GM21576 (cell line): ENCODE measurements around the gene SLC15A3.

ENCODE experiments used
- ATAC-seq: cut with Tn5 transposase; IDR thresholded peaks from one replicate; pipeline ENCODE4 v1.9.1; 2021; ENCODE audit warnings: mild to moderate bottlenecking, moderate library complexity; ENCODE audit not compliant: unreplicated experiment

SLC15A3 gene

DNA sequence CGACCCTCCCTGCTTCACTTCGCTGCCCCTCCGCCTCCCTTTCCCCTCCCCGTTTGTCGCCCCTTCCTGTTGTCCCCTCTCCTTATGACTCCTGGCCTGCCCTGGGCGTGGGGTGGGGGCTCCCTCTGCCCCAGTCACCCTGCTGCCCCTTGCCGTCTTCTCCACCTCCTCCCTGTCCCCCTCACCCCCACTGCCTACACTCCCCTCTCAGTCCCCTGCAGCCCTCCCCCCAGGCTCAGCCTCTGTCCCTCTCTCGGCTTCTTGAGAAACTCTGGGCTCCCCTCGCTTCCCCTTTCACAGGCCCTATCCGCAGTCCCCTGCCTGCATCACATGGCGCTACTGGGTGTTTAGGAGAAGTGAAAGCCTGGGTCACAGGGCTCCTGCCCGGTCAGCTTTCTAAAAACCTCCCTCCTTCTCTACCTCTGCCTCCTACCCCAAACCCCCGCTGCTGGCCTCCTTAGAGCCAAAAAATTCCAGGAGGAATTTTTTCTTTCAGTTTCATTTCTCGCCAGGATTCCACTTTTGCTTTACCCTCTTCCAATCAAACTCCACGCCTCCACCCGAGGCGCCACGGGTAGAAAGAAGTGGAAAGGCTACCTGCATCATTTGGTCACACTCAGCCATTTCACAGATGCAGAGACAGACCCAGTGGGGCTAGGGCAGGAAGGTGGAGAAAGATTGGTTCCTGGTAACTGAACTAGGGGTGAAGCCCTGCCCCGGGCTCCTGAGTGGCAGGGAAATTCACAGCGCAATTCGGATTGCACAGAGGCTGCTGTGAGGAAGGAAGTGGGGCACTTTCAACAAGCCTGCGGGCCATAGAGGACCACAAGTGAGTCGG, at the start of gene SLC15A3:
TSS of gene SLC15A3 (minus strand) at position 273 of the 838 bp plus-strand sequence. CDS start 625 bp downstream, outside the sequence.
- ATAC-seq: peak; percentile 78

GRCh38 chr11:61000426-61000825, 48.5 kb upstream of the SLC15A3 start:
- ATAC-seq: no peak

DNA sequence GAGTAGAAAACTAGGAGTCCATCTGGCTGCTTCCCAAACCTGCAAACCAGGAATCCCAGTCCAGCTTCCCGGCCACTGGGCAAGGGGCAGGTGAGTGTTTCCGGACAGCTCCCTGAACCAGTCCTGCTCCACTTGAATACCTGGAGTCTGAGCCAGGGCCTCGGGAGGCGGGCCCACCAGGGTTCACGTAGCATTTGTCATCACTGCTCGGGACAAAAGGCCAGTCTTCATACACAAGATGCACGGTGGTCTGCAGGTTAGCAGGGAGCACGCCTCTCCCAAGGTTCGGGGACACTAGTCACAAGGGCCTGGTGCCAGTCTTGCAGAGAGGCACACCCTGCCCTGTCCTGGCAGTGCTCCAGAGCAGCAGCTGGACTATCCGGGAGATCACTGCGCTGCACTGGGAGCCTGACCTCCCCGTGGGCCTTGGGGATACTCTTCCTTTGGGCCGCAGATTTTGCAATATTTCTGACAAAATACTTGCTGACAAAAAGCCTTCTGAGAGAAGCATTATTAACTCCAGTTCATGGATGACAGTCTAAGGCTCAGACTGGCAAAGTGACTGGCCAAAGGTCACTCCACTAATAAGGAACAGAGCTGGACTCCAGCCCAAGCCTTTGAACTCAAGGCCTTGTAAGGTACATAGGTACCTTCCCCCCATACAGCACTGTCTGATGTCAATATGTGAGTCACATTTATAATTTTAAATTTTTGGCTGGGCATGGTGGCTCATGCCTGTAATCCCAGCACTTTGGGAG, 44.6 kb upstream of the SLC15A3 start:
- no peak for ATAC-seq

- no peak for ATAC-seq
Measured at GRCh38 chr11:60995798-60996197, 43.8 kb upstream of the SLC15A3 start.

- ATAC-seq: no peak
Measured at GRCh38 chr11:60994541-60995080, 42.6 kb upstream of the SLC15A3 start.

DNA sequence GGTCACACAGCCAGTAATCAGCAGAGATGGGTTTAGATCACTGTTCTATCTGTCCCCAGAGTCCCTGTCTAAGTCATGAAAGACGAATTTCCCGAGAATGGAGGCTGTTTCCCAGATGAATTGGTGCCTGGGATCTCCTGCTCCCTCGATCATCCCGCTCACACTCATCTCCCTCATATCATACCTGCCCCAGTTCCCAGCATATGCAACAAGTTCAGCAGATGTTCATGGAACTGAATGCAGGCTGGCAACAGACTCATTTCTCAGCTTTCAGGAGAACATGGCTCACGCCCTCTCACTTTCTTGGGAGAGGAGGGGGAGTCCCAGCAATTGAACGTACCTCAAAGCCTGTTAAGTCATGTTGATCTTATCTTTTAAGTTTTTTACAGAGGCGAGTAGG, 41.6 kb upstream of the SLC15A3 start:
- no peak for ATAC-seq

GRCh38 chr11:60992842-60993409, 41.0 kb upstream of the SLC15A3 start:
- ATAC-seq: no peak

- ATAC-seq: no peak
Measured at GRCh38 chr11:60991457-60991856, 39.5 kb upstream of the SLC15A3 start.

- no peak for ATAC-seq
Measured at GRCh38 chr11:60989093-60989650, 37.2 kb upstream of the SLC15A3 start.

GRCh38 chr11:60988658-60989057, 36.7 kb upstream of the SLC15A3 start:
- no peak for ATAC-seq

- ATAC-seq: no peak
Measured at GRCh38 chr11:60987577-60988277, 35.8 kb upstream of the SLC15A3 start.

- no peak for ATAC-seq
Measured at GRCh38 chr11:60985991-60986915, 34.3 kb upstream of the SLC15A3 start.

- ATAC-seq: no peak
Measured at GRCh38 chr11:60985501-60985900, 33.5 kb upstream of the SLC15A3 start.

- no peak for ATAC-seq
Measured at GRCh38 chr11:60984636-60985035, 32.7 kb upstream of the SLC15A3 start.

- ATAC-seq: no peak
Measured at GRCh38 chr11:60984149-60984548, 32.2 kb upstream of the SLC15A3 start.

- no peak for ATAC-seq
Measured at GRCh38 chr11:60982184-60982583, 30.2 kb upstream of the SLC15A3 start.

- ATAC-seq: no peak
Measured at GRCh38 chr11:60981515-60981914, 29.5 kb upstream of the SLC15A3 start.

DNA sequence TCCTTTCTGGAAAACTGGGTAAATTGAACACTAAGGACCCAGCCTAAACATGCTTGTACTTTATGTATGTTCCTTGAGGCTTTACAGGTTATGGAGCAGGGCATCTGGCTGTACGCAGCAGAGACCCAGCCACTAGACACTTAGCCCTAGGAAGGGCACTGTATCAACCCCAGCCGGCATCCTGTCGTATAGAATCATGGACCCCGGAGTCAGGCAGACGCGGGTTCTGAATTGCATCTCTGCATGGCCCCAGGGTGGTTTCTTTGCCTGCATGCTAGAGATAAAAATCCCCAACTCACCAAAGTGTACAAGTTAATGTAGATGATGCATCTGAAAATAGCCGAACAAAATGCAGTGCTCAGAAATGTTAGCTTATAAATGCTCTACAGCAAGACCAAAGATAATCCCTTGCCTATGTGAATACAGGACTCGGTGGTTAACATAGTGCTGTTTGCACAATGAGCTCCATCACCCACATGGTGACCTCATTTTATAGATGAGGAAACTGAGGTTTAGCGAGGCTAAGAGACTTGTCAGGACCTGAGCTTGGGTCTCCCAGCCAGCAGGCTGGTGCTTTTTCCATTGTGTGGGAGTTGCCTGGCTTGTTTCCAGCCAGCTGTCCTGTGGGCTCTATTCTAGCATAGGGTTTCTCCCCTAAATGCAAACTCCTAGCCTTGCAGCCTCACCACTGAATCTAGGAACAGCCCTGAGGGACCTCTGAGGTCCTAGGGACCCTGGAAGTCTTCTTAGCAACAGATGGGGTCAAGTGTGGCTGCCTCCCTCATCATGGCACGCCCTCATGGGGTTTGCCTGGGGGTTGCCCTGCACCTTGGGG, 26.8 kb upstream of the SLC15A3 start:
- no peak for ATAC-seq

DNA sequence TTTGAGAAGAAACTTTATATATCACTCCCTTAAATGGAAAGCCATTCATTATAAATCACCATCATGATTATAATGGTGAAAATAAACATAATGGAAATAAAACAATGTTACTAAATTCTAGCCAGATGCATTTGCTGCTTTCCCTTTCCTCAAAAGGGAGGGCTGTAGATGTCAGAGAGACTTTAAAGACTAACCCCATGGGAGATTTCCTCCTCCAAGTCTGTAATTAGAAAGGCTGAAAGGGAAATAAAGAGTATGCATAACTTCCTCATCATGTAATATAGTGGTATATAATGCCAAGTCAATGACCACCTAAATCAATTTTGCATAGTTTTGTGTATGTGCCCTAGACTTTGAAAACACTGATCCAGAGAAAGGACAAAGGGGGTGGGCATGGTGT, 25.9 kb upstream of the SLC15A3 start:
- ATAC-seq: no peak
